GM23248 (cell line): ENCODE data around the gene VPS33A.

Experiments
- EZH2 ChIP-seq: fragments of 200-600 bp; sonication (generic); IDR thresholded peaks from 2 replicates; pipeline ENCODE4 v1.6.1; 2018; ENCODE audit warnings: antibody characterized with exemption, mild to moderate bottlenecking; ENCODE audit not compliant: insufficient read depth, poor library complexity, severe bottlenecking
- EZH2phosphoT487 ChIP-seq: fragments of 200-600 bp; sonication (generic); IDR thresholded peaks from 2 replicates; pipeline ENCODE4 v1.6.1; 2018; ENCODE audit warnings: antibody characterized with exemption, moderate library complexity, mild to moderate bottlenecking, low read depth; ENCODE audit not compliant: insufficient read depth

- TF ChIP-seq EZH2 (no peak), EZH2phosphoT487 (no peak)
Observed at GRCh38 chr12:122235741-122236140, 30.6 kb downstream of the VPS33A start.
